ENCODE data around the gene WWOX.

WWOX gene

DNA sequence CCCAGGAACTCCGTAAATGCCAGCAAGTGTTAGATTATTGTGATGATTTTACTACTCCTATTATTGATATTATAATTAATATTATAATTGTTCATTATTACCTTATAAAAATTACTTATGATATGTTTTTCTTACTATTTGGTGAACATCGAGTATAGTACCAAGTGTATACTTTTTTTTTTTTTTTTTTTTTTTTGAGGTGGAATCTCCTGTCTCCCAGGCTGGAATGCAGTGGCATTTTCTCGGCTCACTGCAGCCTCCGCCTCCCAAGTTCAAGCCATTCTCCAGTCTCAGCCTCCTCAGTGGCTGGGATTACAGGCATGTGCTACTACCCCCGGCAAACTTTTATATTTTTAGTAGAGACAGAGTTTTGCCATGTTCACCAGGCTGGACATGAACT is 347.0 kb downstream of the WWOX start:
- peaks cover 13% of the 10 kb centered on the region for H3K4me1 Mint-ChIP-seq
- peaks cover 2% of the 10 kb centered on the region for H3K36me3 Mint-ChIP-seq (ENCODE audit: insufficient read depth)
- DNase-seq (ENCODE audit: low spot score in 2 of 2) (no peak), ATAC-seq (replicated peaks; ENCODE audit: extremely low read depth, poor library complexity, severe bottlenecking) (no peak)
- no peaks in the 10 kb centered on the region for H3K9me3 Mint-ChIP-seq
- no peak overlapping the region for H3K27ac Mint-ChIP-seq (ENCODE audit: low read depth)
- no peaks in the 10 kb centered on the region for H3K27me3 Mint-ChIP-seq
- H3K4me3 Mint-ChIP-seq = no peak overlapping the region

DNA sequence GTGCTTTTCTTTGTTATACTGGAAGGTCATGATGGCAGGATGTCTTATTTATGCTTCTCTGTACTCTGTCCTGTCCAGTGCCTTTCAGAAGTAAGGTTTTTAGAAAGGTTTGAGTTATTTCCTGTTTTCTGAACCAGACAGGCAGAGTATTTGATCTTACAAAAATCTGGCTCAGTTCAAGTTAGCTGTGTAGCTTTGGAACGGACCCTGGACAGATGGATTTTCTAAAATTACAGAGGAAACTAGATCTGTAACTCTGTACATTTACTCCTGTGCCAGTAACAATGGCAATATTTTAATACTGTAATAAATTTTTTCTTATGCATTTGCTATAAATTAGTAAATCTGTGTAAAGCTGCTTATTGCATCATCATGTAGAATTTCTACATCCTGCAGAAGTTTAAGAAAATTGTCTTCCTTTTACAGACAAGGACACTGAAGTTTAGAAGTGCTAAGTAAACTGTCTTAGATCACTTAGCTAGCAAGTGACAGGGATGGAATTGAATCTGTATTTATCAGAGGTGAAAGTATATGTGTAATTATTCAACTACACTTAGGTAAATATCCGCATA is 347.6 kb downstream of the WWOX start:
- no peaks in the 10 kb centered on the region for H3K9me3 Mint-ChIP-seq
- no peaks in the 10 kb centered on the region for H3K27me3 Mint-ChIP-seq
- peaks cover 13% of the 10 kb centered on the region for H3K4me1 Mint-ChIP-seq
- H3K4me3 Mint-ChIP-seq = no peak overlapping the region
- H3K36me3 Mint-ChIP-seq (ENCODE audit: insufficient read depth) = no peaks in the 10 kb centered on the region
- ATAC-seq (replicated peaks; ENCODE audit: extremely low read depth, poor library complexity, severe bottlenecking) (no peak), DNase-seq (ENCODE audit: low spot score in 2 of 2) (no peak)
- H3K27ac Mint-ChIP-seq (ENCODE audit: low read depth) = no peak overlapping the region

DNA sequence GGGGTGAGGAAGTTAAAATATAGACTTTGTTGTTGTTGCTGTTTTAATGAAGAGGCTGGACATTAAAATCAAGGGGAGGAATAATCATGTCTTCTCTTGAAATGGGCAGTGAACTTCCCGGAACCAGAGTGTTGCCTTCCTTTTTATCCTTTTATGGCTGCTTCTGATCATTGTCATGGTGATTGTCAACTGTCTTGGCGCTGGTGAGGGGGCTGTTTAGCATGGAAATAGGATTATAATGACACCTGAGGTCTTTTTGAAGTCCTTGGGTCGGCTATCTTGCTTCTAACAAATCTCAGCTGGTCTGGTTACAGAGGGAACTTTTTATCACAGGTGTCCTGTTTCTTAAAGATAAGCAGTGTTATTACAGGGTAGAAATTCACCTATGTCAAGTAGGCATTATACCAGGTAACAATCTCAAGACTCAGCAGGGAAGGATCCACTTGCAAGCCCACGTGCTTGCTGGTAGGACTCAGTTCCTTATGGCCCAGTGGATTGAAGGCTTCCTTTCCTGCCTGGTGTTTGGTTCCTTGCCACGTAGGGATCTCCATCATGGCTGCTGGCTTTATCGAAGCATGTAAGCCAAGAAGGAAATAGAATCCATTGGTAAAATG is 349.3 kb downstream of the WWOX start:
- no peak overlapping the region for H3K4me3 Mint-ChIP-seq
- no peak for ATAC-seq (replicated peaks; ENCODE audit: extremely low read depth, poor library complexity, severe bottlenecking)
- DNase-seq (ENCODE audit: low spot score in 2 of 2) = no peak
- H3K27me3 Mint-ChIP-seq = no peaks in the 10 kb centered on the region
- H3K9me3 Mint-ChIP-seq = no peaks in the 10 kb centered on the region
- H3K4me1 Mint-ChIP-seq = peaks cover 11% of the 10 kb centered on the region
- H3K36me3 Mint-ChIP-seq (ENCODE audit: insufficient read depth) = no peaks in the 10 kb centered on the region
- no peak overlapping the region for H3K27ac Mint-ChIP-seq (ENCODE audit: low read depth)

DNA sequence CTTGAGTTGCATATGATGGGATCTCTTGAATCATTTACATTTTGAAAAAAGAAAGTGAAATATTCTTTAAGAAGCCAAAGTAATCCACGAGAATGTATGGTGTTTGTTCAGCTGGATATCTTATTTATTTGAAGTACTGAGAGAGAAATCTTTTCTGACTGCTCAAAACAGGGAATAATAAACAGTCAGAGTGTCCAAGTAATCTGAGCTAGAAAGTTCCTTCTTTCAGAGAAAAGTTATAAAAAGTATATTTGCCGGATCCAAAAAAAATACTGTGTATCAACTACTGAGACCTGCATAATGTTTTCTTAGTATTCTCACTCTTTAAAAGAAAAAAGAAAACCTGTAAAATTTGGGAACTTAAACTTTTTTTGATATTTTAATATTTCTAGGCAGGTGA is 350.8 kb downstream of the WWOX start:
- no peak overlapping the region for H3K27ac Mint-ChIP-seq (ENCODE audit: low read depth)
- H3K36me3 Mint-ChIP-seq (ENCODE audit: insufficient read depth) = no peaks in the 10 kb centered on the region
- DNase-seq (ENCODE audit: low spot score in 2 of 2) = no peak
- ATAC-seq (replicated peaks; ENCODE audit: extremely low read depth, poor library complexity, severe bottlenecking) = no peak
- no peak overlapping the region for H3K4me3 Mint-ChIP-seq
- H3K9me3 Mint-ChIP-seq = no peaks in the 10 kb centered on the region
- H3K4me1 Mint-ChIP-seq = peaks cover 7% of the 10 kb centered on the region
- H3K27me3 Mint-ChIP-seq = no peaks in the 10 kb centered on the region

DNA sequence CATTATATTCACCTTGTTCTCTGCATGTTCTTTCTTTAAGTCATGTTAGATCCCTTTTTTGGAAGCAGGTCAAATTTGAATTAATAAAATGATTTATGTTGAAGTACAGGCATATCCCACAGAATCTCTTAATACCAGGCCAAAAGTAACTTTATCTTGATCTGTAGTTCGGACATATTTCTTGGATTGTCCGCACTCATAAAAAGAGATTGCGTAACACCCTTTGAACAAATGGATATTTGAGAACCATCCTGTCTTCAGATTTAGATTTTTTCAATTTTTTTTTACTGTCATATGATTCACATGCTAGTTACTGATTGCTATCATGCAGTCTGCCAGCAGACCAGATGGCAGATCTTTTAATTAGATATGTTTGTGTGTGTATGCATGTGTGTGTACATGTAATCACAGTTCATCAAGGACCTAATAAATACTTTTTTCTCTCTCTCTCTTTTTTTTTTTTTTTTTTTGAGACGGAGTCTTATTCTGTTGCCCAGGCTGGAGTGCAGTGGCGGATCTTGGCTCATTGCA is 352.6 kb downstream of the WWOX start:
- H3K27ac Mint-ChIP-seq (ENCODE audit: low read depth) = no peak overlapping the region
- peaks cover 7% of the 10 kb centered on the region for H3K4me1 Mint-ChIP-seq
- no peaks in the 10 kb centered on the region for H3K27me3 Mint-ChIP-seq
- no peaks in the 10 kb centered on the region for H3K36me3 Mint-ChIP-seq (ENCODE audit: insufficient read depth)
- H3K4me3 Mint-ChIP-seq = no peak overlapping the region
- no peaks in the 10 kb centered on the region for H3K9me3 Mint-ChIP-seq
- ATAC-seq (replicated peaks; ENCODE audit: extremely low read depth, poor library complexity, severe bottlenecking) = no peak
- no peak for DNase-seq (ENCODE audit: low spot score in 2 of 2)

DNA sequence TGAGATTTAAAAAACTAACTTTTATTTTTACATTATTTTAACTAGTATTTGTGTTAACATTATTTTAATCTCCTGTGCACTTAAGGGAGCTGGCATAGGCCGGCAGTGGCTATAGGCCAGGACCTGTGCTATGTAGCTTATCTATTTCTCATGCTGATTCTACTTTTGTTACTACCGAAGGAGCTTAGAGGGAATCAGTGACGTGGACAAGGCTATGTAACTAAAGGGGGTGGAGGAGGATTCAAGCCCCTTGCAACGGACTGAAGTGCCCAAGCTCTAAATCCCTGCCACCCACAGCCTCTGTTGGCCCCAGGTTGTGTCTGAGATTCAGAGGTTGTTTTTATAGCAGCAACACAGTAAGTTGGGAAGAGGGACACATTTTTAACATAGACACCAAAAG is 356.4 kb downstream of the WWOX start:
- Mint-ChIP-seq H3K27ac (ENCODE audit: low read depth) (no peak overlapping the region), H3K4me3 (no peak overlapping the region), H3K4me1 (no peaks in the 10 kb centered on the region), H3K9me3 (no peaks in the 10 kb centered on the region), H3K27me3 (no peaks in the 10 kb centered on the region), H3K36me3 (ENCODE audit: insufficient read depth) (no peaks in the 10 kb centered on the region)
- DNase-seq (ENCODE audit: low spot score in 2 of 2) (no peak), ATAC-seq (replicated peaks; ENCODE audit: extremely low read depth, poor library complexity, severe bottlenecking) (no peak)

DNA sequence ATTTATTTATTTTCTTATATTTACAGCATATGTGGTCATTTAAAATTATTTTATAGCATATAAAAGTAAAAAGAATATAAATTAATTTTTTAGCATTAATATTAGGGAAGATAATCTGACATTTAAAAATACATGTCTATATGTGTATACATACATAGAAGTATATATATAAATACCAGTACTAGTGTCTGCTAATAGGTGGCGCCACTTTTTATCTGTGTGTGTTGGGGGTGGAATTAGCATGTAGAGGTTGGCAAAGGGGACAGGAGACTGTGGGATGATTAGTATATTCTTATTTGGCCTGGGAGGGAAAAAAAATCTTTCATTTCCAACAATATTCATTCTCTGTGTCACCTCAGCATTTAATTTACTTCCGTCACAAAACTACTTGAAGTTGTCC is 359.1 kb downstream of the WWOX start:
- Mint-ChIP-seq H3K27ac (ENCODE audit: low read depth) (no peak overlapping the region), H3K4me1 (no peaks in the 10 kb centered on the region), H3K4me3 (no peak overlapping the region), H3K27me3 (no peaks in the 10 kb centered on the region), H3K9me3 (no peaks in the 10 kb centered on the region), H3K36me3 (ENCODE audit: insufficient read depth) (no peaks in the 10 kb centered on the region)
- ATAC-seq (replicated peaks; ENCODE audit: extremely low read depth, poor library complexity, severe bottlenecking) (no peak), DNase-seq (ENCODE audit: low spot score in 2 of 2) (no peak)

DNA sequence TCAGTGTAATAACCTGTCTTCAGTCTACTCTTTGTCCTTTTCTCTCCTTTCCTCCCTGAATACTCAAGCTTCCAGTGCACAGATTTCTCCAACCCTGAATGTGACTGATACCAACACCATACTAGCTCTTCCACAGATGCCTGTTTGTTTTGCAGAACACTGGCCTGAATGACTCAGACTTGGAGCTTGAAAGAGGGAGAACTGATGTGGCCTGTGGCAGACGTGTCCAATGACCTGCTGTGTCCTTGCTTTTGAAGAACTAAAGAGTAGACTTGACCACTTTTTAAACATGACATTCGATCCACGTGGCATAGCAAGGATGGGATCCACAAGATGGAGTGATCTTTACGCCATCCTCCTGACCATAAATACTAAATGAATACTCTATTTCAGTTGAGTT is 361.0 kb downstream of the WWOX start:
- H3K4me3 Mint-ChIP-seq = no peak overlapping the region
- H3K36me3 Mint-ChIP-seq (ENCODE audit: insufficient read depth) = no peaks in the 10 kb centered on the region
- H3K4me1 Mint-ChIP-seq = no peaks in the 10 kb centered on the region
- DNase-seq (ENCODE audit: low spot score in 2 of 2) (no peak), ATAC-seq (replicated peaks; ENCODE audit: extremely low read depth, poor library complexity, severe bottlenecking) (no peak)
- no peaks in the 10 kb centered on the region for H3K9me3 Mint-ChIP-seq
- H3K27me3 Mint-ChIP-seq = no peaks in the 10 kb centered on the region
- H3K27ac Mint-ChIP-seq (ENCODE audit: low read depth) = no peak overlapping the region

DNA sequence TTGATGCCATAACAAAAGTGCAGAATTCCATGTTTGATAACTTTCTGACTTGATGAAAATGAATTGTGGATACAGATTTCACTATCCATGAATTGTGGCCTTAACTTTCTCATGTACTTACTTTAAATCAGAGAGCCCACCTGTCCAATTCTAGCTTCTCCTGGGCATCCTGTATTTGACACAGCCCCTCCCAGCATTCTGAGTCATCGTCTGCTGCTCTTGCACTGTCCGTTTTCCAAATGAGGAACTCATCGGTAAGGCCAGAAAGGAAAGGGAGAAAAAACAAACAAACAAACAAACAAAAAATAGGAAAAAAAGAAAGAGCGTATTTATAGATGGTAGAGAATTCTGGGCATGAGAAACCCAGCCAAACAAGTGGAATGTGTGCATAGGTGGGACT is 361.6 kb downstream of the WWOX start:
- no peak for ATAC-seq (replicated peaks; ENCODE audit: extremely low read depth, poor library complexity, severe bottlenecking)
- H3K4me3 Mint-ChIP-seq = no peak overlapping the region
- no peaks in the 10 kb centered on the region for H3K4me1 Mint-ChIP-seq
- no peaks in the 10 kb centered on the region for H3K27me3 Mint-ChIP-seq
- no peaks in the 10 kb centered on the region for H3K36me3 Mint-ChIP-seq (ENCODE audit: insufficient read depth)
- no peak overlapping the region for H3K27ac Mint-ChIP-seq (ENCODE audit: low read depth)
- no peak for DNase-seq (ENCODE audit: low spot score in 2 of 2)
- no peaks in the 10 kb centered on the region for H3K9me3 Mint-ChIP-seq

DNA sequence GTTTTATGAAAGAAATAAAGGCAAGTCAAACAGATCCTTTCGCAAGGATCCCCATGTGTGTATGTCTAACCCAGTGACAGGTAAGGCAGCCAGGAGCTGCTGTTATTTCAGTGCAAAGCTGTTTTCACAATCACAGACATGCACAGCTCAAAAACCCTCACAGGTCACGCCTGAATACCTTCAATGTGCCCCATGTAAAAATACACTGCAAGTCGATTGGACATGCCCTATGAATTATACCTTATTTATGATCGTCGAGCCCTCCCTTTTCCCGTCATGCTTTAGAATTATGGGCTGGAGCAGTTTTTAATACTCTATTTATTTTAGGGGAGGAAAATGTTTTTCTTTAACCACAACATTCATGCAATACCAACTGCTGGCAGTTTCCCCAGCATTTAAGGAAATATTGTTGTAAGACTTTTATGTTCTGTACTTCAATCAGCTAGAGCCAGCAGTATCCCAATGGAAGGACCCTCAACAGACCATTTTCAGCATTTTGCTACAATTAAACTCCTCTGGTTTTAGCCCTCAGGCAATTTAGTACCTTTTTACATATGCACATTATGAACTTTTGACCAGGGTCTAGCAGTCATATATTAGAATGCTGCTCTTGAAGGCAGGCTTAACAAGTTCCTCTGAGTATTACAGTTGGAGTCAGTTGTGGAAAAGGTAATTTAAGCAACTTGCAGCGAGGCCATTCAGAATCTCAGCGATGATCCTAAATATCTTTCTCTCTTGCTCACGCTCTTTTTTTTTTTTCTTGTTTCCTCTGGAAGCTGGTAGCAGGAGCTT is 362.2 kb downstream of the WWOX start:
- ATAC-seq (replicated peaks; ENCODE audit: extremely low read depth, poor library complexity, severe bottlenecking) (no peak), DNase-seq (ENCODE audit: low spot score in 2 of 2) (no peak)
- H3K36me3 Mint-ChIP-seq (ENCODE audit: insufficient read depth) = no peaks in the 10 kb centered on the region
- no peak overlapping the region for H3K27ac Mint-ChIP-seq (ENCODE audit: low read depth)
- no peak overlapping the region for H3K4me3 Mint-ChIP-seq
- H3K27me3 Mint-ChIP-seq = no peaks in the 10 kb centered on the region
- no peaks in the 10 kb centered on the region for H3K9me3 Mint-ChIP-seq
- H3K4me1 Mint-ChIP-seq = no peaks in the 10 kb centered on the region

DNA sequence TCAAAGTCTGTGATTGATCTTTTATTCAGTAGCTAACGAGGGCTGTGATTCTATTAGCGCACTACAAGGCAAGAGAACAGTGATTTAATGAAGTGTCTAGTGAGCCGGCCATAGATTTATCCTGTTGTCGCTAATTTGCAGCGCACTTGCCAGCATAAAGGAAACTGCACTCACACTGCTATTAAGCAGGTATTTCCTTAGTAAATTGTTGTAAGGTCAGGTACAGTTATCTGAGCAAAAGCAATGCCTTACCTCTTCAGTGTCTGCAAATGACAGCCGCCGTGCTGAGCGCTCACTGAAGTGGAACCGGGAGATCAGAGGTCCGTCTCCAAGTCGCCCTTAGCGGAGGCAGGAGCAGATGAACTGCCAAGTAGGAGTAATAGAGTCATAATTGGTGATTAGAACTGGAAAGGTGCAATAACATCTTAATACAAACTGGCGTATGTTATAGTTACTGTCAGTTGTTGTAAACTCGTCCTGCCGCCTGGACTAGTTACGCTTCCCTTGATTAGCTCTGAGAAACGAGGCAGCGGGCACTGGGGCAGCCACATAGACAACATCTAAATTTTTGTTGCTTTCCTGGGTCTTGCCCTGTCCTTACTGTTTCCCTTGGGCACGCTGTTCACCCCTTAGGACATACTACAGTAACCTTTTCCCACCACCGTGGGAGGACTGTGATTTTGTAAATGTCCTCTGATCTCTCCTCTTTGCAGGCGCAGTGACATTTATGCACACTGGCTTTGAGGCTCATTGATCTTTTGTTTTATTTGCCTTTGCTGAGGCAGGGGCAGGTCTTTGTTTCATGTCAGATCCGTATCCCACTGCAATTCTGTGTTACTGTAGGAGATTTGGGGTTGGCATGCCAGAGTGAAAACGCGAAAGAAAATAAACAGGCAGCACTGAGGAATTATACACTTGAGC is 363.1 kb downstream of the WWOX start:
- H3K4me3 Mint-ChIP-seq = no peak overlapping the region
- H3K27ac Mint-ChIP-seq (ENCODE audit: low read depth) = no peak overlapping the region
- no peaks in the 10 kb centered on the region for H3K27me3 Mint-ChIP-seq
- H3K4me1 Mint-ChIP-seq = no peaks in the 10 kb centered on the region
- ATAC-seq (replicated peaks; ENCODE audit: extremely low read depth, poor library complexity, severe bottlenecking) = no peak
- no peaks in the 10 kb centered on the region for H3K36me3 Mint-ChIP-seq (ENCODE audit: insufficient read depth)
- no peaks in the 10 kb centered on the region for H3K9me3 Mint-ChIP-seq
- DNase-seq (ENCODE audit: low spot score in 2 of 2) = no peak

DNA sequence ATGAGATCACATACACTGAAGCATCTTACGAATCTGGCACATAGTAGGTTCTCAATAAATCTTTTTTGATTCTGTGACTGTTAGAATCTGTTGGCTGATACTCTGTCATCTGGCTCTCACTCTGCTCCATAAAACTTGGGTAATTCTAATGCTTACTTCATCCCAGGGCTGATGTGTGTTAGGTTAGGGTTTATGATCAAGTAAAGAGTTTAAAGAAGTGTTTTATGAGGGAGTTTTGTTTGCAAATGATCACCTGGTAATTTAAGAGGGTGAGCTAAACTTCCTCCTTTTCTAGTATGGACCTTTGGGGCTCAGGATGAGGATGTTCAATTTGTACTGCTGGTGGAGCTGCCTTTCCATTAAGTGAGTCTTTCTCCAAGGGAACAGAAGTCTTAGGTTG is 364.1 kb downstream of the WWOX start:
- Mint-ChIP-seq H3K4me3 (no peak overlapping the region), H3K27ac (ENCODE audit: low read depth) (no peak overlapping the region), H3K9me3 (no peaks in the 10 kb centered on the region), H3K4me1 (no peaks in the 10 kb centered on the region), H3K36me3 (ENCODE audit: insufficient read depth) (no peaks in the 10 kb centered on the region), H3K27me3 (no peaks in the 10 kb centered on the region)
- no peak for ATAC-seq (replicated peaks; ENCODE audit: extremely low read depth, poor library complexity, severe bottlenecking)
- no peak for DNase-seq (ENCODE audit: low spot score in 2 of 2)

All from central memory CD8-positive, alpha-beta T cell (primary cell).